DOHH2 (cell line): ENCODE measurements around the gene UBE2K.
A peak's percentile ranks its signal among the peaks of the same experiment; 100 is the strongest.

Experiments used
- H3F3A ChIP-seq: fragments of 200-600 bp; sonication (generic), shearing (Covaris generic); 2 replicates; pipeline ENCODE4 v1.6.0; 2016; ENCODE audit warnings: antibody characterized with exemption, mild to moderate bottlenecking; ENCODE audit not compliant: control insufficient read depth, insufficient read depth
- H3K27ac ChIP-seq: fragments of 200-600 bp; sonication (generic); 2 replicates; pipeline ENCODE4 v1.5.1; 2014; ENCODE audit warnings: low read depth, mild to moderate bottlenecking, low read length, moderate library complexity
- H3K27me3 ChIP-seq: fragments of 200-600 bp; sonication (generic); 2 replicates; pipeline ENCODE4 v1.6.1; 2014; ENCODE audit warnings: mild to moderate bottlenecking, low read length, mixed read lengths; ENCODE audit not compliant: control insufficient read depth
- H3K36me3 ChIP-seq: fragments of 200-600 bp; sonication (generic); 2 replicates; pipeline ENCODE4 v1.6.1; 2014; ENCODE audit warnings: mild to moderate bottlenecking, low read length, moderate library complexity, mixed read lengths; ENCODE audit not compliant: control insufficient read depth
- H3K4me1 ChIP-seq: fragments of 200-600 bp; sonication (generic); 2 replicates; pipeline ENCODE4 v1.6.1; 2014; ENCODE audit warnings: mild to moderate bottlenecking, low read length, mixed read lengths; ENCODE audit not compliant: control insufficient read depth
- H3K4me2 ChIP-seq: fragments of 200-600 bp; sonication (generic); 2 replicates; pipeline ENCODE4 v1.6.0; 2014; ENCODE audit warnings: mild to moderate bottlenecking, low read length, moderate library complexity
- H3K4me3 ChIP-seq: fragments of 200-600 bp; sonication (generic); 2 replicates; pipeline ENCODE4 v1.5.1; 2014; ENCODE audit warnings: mild to moderate bottlenecking, low read length, mixed read lengths
- H3K79me2 ChIP-seq: fragments of 200-600 bp; sonication (generic); 2 replicates; pipeline ENCODE4 v1.6.1; 2014; ENCODE audit warnings: mild to moderate bottlenecking, low read length, mixed read lengths; ENCODE audit not compliant: control insufficient read depth
- H3K9me2 ChIP-seq: fragments of 200-600 bp; sonication (generic); replicated peaks from 2 replicates; pipeline ENCODE4 v1.6.1; 2014; ENCODE audit warnings: mild to moderate bottlenecking, low read length, mixed read lengths; ENCODE audit not compliant: control insufficient read depth
- H3K9me3 ChIP-seq: fragments of 200-600 bp; sonication (generic); 2 replicates; pipeline ENCODE4 v1.6.1; 2014; ENCODE audit warnings: antibody characterized with exemption, low read length, mixed read lengths; ENCODE audit not compliant: control insufficient read depth, insufficient read depth
- H4K20me1 ChIP-seq: fragments of 200-600 bp; sonication (generic); 2 replicates; pipeline ENCODE4 v1.6.0; 2014; ENCODE audit warnings: low read depth, mild to moderate bottlenecking, antibody characterized with exemption, low read length, moderate library complexity; ENCODE audit not compliant: control insufficient read depth, insufficient read depth
- EZH2phosphoT487 ChIP-seq: fragments of 200-600 bp; sonication (generic); IDR thresholded peaks from 2 replicates; pipeline ENCODE4 v1.6.1; 2017; ENCODE audit warnings: borderline replicate concordance, mild to moderate bottlenecking, antibody characterized with exemption, low read length, moderate library complexity, mixed read lengths
- TF ChIP-seq, protein P1 (sequence below): fragments of 200-600 bp; sonication (generic); IDR thresholded peaks from one replicate; pipeline ENCODE4 v1.5.1; 2014; ENCODE audit warnings: antibody characterized with exemption, mild to moderate bottlenecking, low read depth, low read length; ENCODE audit not compliant: poor library complexity, severe bottlenecking

Gene UBE2K

DNA sequence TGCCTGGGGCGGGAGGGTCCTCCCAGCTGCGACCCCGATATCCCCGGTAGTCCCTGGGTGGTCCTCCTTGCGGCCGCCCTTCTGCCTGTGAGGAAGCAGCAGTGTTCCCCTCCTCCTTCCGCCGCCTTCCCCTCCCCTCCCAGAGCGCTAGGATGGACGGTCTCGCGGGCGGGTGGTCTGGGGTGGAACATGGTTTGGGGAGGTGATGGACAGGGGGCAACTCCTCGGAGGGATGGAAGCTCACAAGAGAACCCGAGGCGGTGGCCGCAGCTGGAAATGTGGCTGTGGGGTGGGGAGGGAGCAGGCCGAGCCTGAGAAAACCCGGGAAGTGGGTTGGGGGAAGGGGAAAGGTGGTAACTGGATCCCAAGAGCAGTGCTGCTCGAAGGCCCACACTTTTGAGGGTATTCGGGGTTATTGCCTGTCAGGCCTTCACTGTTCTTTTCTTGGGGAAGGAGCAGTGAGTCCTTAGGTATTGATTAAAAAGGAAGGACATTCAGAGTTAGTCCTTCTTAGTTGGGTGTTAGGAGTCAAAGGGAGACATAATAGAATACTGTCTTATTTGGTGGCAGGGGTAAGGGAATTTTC lies 581 bp downstream of the UBE2K start:
- peaks cover 38% of the 10 kb centered on the region for H3K36me3 ChIP-seq
- H3K4me1 ChIP-seq, result peaks cover 33% of the 10 kb centered on the region
- peaks cover 66% of the 10 kb centered on the region for H3K79me2 ChIP-seq
- peaks cover 12% of the 10 kb centered on the region; the same call in 1 of the 2 replicates for H4K20me1 ChIP-seq
- no peaks in the 10 kb centered on the region for H3K27me3 ChIP-seq
- H3K9me3 ChIP-seq, result no peaks in the 10 kb centered on the region
- H3K9me2 ChIP-seq, result no peaks in the 10 kb centered on the region
- TF ChIP-seq, protein P1, sequence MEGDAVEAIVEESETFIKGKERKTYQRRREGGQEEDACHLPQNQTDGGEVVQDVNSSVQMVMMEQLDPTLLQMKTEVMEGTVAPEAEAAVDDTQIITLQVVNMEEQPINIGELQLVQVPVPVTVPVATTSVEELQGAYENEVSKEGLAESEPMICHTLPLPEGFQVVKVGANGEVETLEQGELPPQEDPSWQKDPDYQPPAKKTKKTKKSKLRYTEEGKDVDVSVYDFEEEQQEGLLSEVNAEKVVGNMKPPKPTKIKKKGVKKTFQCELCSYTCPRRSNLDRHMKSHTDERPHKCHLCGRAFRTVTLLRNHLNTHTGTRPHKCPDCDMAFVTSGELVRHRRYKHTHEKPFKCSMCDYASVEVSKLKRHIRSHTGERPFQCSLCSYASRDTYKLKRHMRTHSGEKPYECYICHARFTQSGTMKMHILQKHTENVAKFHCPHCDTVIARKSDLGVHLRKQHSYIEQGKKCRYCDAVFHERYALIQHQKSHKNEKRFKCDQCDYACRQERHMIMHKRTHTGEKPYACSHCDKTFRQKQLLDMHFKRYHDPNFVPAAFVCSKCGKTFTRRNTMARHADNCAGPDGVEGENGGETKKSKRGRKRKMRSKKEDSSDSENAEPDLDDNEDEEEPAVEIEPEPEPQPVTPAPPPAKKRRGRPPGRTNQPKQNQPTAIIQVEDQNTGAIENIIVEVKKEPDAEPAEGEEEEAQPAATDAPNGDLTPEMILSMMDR, result no peak
- no peak for TF ChIP-seq EZH2phosphoT487
- peak overlapping the region; percentile 67 for H3K27ac ChIP-seq
- peak overlapping the region; percentile 93 for H3K4me3 ChIP-seq
- peak overlapping the region; percentile 83 for H3K4me2 ChIP-seq
- H3F3A ChIP-seq, result peaks cover 6% of the 10 kb centered on the region

DNA sequence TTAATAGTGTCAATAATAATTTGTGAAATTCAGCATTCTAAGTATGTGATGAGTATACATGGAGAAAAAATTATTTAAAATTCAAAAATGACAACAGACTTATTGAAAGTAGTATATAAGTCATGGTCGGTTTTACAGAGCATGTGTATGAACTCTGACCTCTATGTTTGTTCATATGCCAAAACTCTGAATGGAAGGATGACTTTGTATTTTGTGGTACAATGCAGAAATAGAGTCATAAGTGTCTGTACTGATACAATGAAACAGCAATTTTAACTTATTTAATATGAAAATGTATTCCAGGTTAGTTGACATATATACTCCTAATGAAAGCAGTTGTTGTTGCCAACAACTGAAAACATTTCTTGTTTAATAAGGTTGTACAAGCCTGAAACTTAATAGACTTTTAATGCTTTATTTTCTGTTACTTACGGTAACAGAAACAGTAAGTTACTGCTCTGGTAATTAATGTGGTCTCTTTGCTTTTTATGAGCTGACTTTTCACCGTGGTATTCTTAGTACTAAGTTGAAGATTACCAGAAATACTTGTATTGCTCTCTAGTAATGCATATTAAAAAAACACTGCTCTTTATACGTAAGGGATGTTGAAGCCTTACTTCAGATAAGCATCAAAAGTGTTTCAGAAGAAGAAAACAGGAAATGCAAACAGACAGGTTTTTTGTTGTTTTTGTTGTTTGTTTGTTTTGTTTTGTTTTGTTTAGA lies 1.9 kb downstream of the UBE2K start:
- H3K9me2 ChIP-seq, result no peaks in the 10 kb centered on the region
- H4K20me1 ChIP-seq, result peaks cover 12% of the 10 kb centered on the region; the same call in 1 of the 2 replicates
- TF ChIP-seq, protein P1, result no peak
- no peak for TF ChIP-seq EZH2phosphoT487
- peaks cover 33% of the 10 kb centered on the region for H3K4me1 ChIP-seq
- H3K27ac ChIP-seq, result no peak overlapping the region
- H3K9me3 ChIP-seq, result no peaks in the 10 kb centered on the region
- H3K4me2 ChIP-seq, result peak overlapping the region; percentile 83
- peaks cover 38% of the 10 kb centered on the region for H3K36me3 ChIP-seq
- H3K4me3 ChIP-seq, result peak overlapping the region; percentile 93
- peaks cover 79% of the 10 kb centered on the region for H3K79me2 ChIP-seq
- no peaks in the 10 kb centered on the region for H3K27me3 ChIP-seq
- H3F3A ChIP-seq, result peaks cover 6% of the 10 kb centered on the region

DNA sequence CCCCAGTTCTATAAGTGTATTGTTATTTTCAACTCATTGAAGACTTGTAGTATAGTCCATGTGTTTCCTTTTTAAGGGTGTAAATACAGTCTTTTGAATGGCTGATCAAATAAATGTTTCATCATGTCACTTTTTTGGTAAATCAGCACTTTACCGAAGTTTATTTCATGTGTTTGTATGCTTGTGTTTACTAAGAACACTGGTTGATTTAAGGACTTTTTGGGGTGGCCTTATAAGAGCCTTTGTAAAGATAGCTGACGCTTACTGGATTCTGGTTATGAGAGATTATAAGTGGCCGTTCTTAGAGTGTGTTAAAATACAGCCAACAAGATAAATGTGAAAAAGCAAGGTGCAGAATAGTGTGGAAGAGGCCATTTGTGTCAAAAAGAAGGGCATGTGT lies 2.6 kb downstream of the UBE2K start:
- H3K27me3 ChIP-seq, result no peaks in the 10 kb centered on the region
- peaks cover 38% of the 10 kb centered on the region for H3K36me3 ChIP-seq
- H3K4me1 ChIP-seq, result peaks cover 33% of the 10 kb centered on the region
- peak overlapping the region; percentile 93 for H3K4me3 ChIP-seq
- H3K79me2 ChIP-seq, result peaks cover 86% of the 10 kb centered on the region
- no peaks in the 10 kb centered on the region for H3K9me2 ChIP-seq
- H3F3A ChIP-seq, result peaks cover 6% of the 10 kb centered on the region
- H3K9me3 ChIP-seq, result no peaks in the 10 kb centered on the region
- H4K20me1 ChIP-seq, result peaks cover 12% of the 10 kb centered on the region; the same call in 1 of the 2 replicates
- H3K27ac ChIP-seq, result no peak overlapping the region
- peak overlapping the region; percentile 83 for H3K4me2 ChIP-seq
- TF ChIP-seq, protein P1, result no peak
- no peak for TF ChIP-seq EZH2phosphoT487
